PC-3 (cell line): ENCODE measurements around the gene MED15.

Experiments
- EZH2 ChIP-seq: fragments of 300-600 bp; sonication (generic); IDR thresholded peaks from one replicate; pipeline ENCODE4 v1.6.1; 2017; ENCODE audit warnings: antibody characterized with exemption, mild to moderate bottlenecking, low read length; ENCODE audit not compliant: unreplicated experiment
- EZH2phosphoT487 ChIP-seq: fragments of 300-600 bp; sonication (generic); IDR thresholded peaks from 2 replicates; pipeline ENCODE4 v1.6.1; 2018; ENCODE audit warnings: mild to moderate bottlenecking, antibody characterized with exemption, low read length, borderline replicate concordance
- TF ChIP-seq, protein P1 (sequence below): fragments of 300-600 bp; sonication (generic); conservative IDR thresholded peaks from 2 replicates; pipeline ENCODE4 v1.5.1; 2017; ENCODE audit warnings: antibody characterized with exemption, low read depth, mild to moderate bottlenecking, low read length

- TF ChIP-seq, protein P1, sequence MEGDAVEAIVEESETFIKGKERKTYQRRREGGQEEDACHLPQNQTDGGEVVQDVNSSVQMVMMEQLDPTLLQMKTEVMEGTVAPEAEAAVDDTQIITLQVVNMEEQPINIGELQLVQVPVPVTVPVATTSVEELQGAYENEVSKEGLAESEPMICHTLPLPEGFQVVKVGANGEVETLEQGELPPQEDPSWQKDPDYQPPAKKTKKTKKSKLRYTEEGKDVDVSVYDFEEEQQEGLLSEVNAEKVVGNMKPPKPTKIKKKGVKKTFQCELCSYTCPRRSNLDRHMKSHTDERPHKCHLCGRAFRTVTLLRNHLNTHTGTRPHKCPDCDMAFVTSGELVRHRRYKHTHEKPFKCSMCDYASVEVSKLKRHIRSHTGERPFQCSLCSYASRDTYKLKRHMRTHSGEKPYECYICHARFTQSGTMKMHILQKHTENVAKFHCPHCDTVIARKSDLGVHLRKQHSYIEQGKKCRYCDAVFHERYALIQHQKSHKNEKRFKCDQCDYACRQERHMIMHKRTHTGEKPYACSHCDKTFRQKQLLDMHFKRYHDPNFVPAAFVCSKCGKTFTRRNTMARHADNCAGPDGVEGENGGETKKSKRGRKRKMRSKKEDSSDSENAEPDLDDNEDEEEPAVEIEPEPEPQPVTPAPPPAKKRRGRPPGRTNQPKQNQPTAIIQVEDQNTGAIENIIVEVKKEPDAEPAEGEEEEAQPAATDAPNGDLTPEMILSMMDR = no peak
- TF ChIP-seq EZH2phosphoT487 (no peak), EZH2 (no peak)
These were observed 3.6 kb downstream of the MED15 start for GRCh38 chr22:20510811-20511577.
